GM12874 (cell line): ENCODE measurements around the gene SLC6A8.

Experiments
- TF ChIP-seq, protein P1 (sequence below): IDR thresholded peaks from 2 replicates; pipeline ENCODE4 v1.5.1; 2011; ENCODE audit warnings: low read depth, mild to moderate bottlenecking, control low read depth, low read length, moderate library complexity; ENCODE audit not compliant: insufficient read depth

Gene SLC6A8

GRCh38 chrX:153645921-153646488, 41.7 kb upstream of the SLC6A8 start:
- TF ChIP-seq, protein P1, sequence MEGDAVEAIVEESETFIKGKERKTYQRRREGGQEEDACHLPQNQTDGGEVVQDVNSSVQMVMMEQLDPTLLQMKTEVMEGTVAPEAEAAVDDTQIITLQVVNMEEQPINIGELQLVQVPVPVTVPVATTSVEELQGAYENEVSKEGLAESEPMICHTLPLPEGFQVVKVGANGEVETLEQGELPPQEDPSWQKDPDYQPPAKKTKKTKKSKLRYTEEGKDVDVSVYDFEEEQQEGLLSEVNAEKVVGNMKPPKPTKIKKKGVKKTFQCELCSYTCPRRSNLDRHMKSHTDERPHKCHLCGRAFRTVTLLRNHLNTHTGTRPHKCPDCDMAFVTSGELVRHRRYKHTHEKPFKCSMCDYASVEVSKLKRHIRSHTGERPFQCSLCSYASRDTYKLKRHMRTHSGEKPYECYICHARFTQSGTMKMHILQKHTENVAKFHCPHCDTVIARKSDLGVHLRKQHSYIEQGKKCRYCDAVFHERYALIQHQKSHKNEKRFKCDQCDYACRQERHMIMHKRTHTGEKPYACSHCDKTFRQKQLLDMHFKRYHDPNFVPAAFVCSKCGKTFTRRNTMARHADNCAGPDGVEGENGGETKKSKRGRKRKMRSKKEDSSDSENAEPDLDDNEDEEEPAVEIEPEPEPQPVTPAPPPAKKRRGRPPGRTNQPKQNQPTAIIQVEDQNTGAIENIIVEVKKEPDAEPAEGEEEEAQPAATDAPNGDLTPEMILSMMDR, result no peak

- TF ChIP-seq, protein P1, result no peak
Measured at GRCh38 chrX:153646620-153647373, 40.9 kb upstream of the SLC6A8 start, which contains the start of gene DUSP9. Gene DUSP9, plus strand, starts transcription at chrX:153647203. Its CDS starts 751 bp downstream, at chrX:153647954.

- TF ChIP-seq, protein P1, result no peak
Measured at GRCh38 chrX:153647461-153648357, 40.0 kb upstream of the SLC6A8 start.

GRCh38 chrX:153648358-153649177, 39.2 kb upstream of the SLC6A8 start:
- TF ChIP-seq, protein P1, result no peak

DNA sequence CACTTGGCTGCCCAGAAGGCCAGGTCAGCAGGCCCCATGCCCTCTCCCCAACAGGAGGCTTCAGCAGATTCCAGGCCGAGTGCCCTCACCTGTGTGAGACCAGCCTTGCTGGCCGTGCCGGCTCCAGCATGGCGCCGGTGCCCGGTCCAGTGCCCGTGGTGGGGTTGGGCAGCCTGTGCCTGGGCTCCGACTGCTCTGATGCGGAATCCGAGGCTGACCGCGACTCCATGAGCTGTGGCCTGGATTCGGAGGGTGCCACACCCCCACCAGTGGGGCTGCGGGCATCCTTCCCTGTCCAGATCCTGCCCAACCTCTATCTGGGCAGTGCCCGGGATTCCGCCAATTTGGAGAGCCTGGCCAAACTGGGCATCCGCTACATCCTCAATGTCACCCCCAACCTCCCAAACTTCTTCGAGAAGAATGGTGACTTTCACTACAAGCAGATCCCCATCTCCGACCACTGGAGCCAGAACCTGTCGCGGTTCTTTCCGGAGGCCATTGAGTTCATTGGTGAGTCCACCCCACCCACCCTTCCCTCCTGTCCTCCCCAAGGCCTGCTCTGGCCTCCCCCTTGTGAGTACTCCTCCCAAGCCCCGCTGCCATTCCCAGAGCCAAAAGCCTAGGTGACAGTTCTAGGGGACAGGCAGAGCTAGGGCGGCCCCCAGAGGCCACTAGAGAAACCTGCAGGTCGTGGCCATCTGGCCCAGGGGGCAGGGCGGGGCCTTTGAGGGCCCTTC, 38.4 kb upstream of the SLC6A8 start:
- TF ChIP-seq, protein P1, result peak; percentile 65

DNA sequence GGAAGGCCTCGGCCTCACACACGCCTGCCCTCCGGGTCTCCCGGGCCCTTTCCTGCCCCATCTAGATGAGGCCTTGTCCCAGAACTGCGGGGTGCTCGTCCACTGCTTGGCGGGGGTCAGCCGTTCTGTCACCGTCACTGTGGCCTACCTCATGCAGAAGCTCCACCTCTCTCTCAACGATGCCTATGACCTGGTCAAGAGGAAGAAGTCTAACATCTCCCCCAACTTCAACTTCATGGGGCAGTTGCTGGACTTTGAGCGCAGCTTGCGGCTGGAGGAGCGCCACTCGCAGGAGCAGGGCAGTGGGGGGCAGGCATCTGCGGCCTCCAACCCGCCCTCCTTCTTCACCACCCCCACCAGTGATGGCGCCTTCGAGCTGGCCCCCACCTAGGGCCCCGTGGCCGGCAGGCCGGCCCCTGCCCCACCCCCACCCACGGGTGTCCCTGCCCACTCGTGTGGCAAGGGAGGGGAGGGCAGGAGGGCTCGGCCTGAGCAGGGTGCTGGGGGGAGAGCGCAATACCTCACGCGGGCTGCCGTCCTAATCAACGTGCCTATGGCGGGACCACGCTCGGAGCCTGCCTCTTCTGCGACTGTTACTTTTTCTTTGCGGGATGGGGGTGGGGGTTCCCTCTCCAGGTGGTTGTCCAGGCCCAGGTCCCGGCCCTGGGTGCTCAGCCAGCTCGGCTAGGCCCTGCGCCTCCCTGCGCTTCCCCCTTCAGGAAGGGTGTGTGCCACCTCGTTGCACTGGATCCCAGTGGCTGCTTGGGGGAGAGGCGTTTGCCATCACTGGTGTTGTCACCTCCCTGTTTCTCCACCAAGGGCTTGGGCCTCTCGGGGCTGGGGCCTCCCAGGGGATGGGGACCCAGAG, 37.6 kb upstream of the SLC6A8 start:
- TF ChIP-seq, protein P1, result no peak
